GM12878 (cell line): ENCODE measurements around the gene NKX1-2. TPM values are rescaled to one million over a fixed set of nuclear protein-coding genes. Genes with fewer than 3 reads are reported as not detected.

Experiments
- ATAC-seq: fragments of 200-7000 bp; cut with Tn5 transposase; 3 replicates; pipeline ENCODE4 v1.9.1; 2020; ENCODE audit warnings: mild to moderate bottlenecking, moderate library complexity
- BruUV-seq: library from RNA; stranded (reverse); fragments of 400-500 nt; replicated peaks from 2 replicates; lab custom pipeline; 2021; lab: Mats Ljungman, UMichigan
- CTCF ChIA-PET: fragments of 300-600 bp; sonication (Branson Sonifier 250); formaldehyde crosslinking; extraction: SDS; loops from one replicate; lab custom pipeline; 2021; ENCODE audit warnings: inconsistent platforms; lab: Yijun Ruan, JAX
- POLR2A ChIA-PET: fragments of 350-600 bp; formaldehyde crosslinking; extraction: SDS; loops from one replicate; lab custom pipeline; 2021; ENCODE audit warnings: inconsistent platforms; lab: Charles Lee
- RAD21 ChIA-PET: fragments of 300-600 bp; sonication (Branson Sonifier 250); formaldehyde crosslinking; loops from one replicate; lab custom pipeline; 2023; ENCODE audit warnings: antibody characterized with exemption; ENCODE audit not compliant: unreplicated experiment; lab: Charles Lee
- SMC1A ChIA-PET: fragments of 300-600 bp; sonication (Branson Sonifier 250); formaldehyde crosslinking; loops from one replicate; lab custom pipeline; 2023; ENCODE audit not compliant: unreplicated experiment, uncharacterized antibody; lab: Charles Lee
- DNase-seq: peaks from one replicate; pipeline ENCODE4 v3.0.0-alpha.2; 2011; ENCODE audit warnings: low read depth, low spot score
- FAIRE-seq: peaks from 3 replicates; lab custom pipeline; 2011; peaks lifted over from hg19 to GRCh38; lab: Jason Lieb, UNC
- H2AFZ ChIP-seq: 2 replicates; pipeline ENCODE4 v1.6.0; 2011; ENCODE audit warnings: low read depth, low read length, control low read depth; ENCODE audit not compliant: control insufficient read depth
- H3K27ac ChIP-seq: 2 replicates; pipeline ENCODE4 v1.5.1; 2011; ENCODE audit warnings: control low read depth; ENCODE audit not compliant: control insufficient read depth, insufficient read depth
- H3K27me3 ChIP-seq, 2 experiments: replicated peaks in 1 of 2; 2 replicates each; pipeline versions ENCODE4 v1.6.0 to v1.6.1; 2011; ENCODE audit warnings: low read length in 1 of 2; ENCODE audit not compliant: control insufficient read depth in 2 of 2, insufficient read depth in 2 of 2
- H3K36me3 ChIP-seq, 2 experiments: 2 replicates each; pipeline ENCODE4 v1.5.1; 2011; ENCODE audit warnings: low read length in 1 of 2; ENCODE audit not compliant: control insufficient read depth in 2 of 2, insufficient read depth in 2 of 2
- H3K4me1 ChIP-seq: 2 replicates; pipeline ENCODE4 v1.6.1; 2011; ENCODE audit warnings: mild to moderate bottlenecking, low read length, moderate library complexity, mixed read lengths; ENCODE audit not compliant: control insufficient read depth, insufficient read depth
- H3K4me2 ChIP-seq: 2 replicates; pipeline ENCODE4 v1.6.0; 2011; ENCODE audit warnings: control low read depth; ENCODE audit not compliant: control insufficient read depth, insufficient read depth
- H3K4me3 ChIP-seq: fragments of 200-600 bp; sonication (generic); 2 replicates; pipeline ENCODE4 v1.5.1; 2016
- H3K79me2 ChIP-seq: 2 replicates; pipeline ENCODE4 v1.6.0; 2011; ENCODE audit warnings: low read length; ENCODE audit not compliant: control insufficient read depth, insufficient read depth
- H3K9ac ChIP-seq: 2 replicates; pipeline ENCODE4 v1.8.0; 2011; ENCODE audit warnings: low read length, control low read depth, mixed read lengths; ENCODE audit not compliant: control insufficient read depth, insufficient read depth
- H3K9me3 ChIP-seq: replicated peaks from 3 replicates; pipeline ENCODE4 v1.5.1; 2011; ENCODE audit warnings: mild to moderate bottlenecking, low read length; ENCODE audit not compliant: control insufficient read depth, insufficient read depth
- H4K20me1 ChIP-seq: 2 replicates; pipeline ENCODE4 v1.6.0; 2011; ENCODE audit not compliant: control insufficient read depth, insufficient read depth
- BHLHE40 ChIP-seq, 2 experiments: fragments of 450-650 bp in 1 of 2; IDR thresholded peaks; 2 replicates each; pipeline ENCODE4 v1.6.1; 2011 to 2017; ENCODE audit warnings: low read depth in 2 of 2, borderline replicate concordance in 1 of 2, improper control_type of control experiment in 1 of 2, low read length in 1 of 2, mild to moderate bottlenecking in 1 of 2
- CBFB ChIP-seq: IDR thresholded peaks from 2 replicates; pipeline ENCODE4 v1.6.1; 2016; ENCODE audit warnings: antibody characterized with exemption, low read depth
- EGR1 ChIP-seq, 2 experiments: IDR thresholded peaks; 1 replicate in 1 of 2; 2 replicates in 1 of 2; pipeline ENCODE4 v1.6.1; 2011 to 2012; ENCODE audit warnings: low read depth in 2 of 2, low read length in 2 of 2, borderline replicate concordance in 1 of 2, mild to moderate bottlenecking in 1 of 2, moderate library complexity in 1 of 2
- HDAC2 ChIP-seq: fragments of 200-600 bp; sonication (generic); IDR thresholded peaks from 2 replicates; pipeline ENCODE4 v1.6.1; 2017
- MXI1 ChIP-seq: fragments of 150-350 bp; IDR thresholded peaks from 2 replicates; pipeline ENCODE4 v1.6.1; 2011; ENCODE audit warnings: low read depth, mild to moderate bottlenecking, inconsistent platforms, low read length, improper control_type of control experiment
- NFIC ChIP-seq: IDR thresholded peaks from 2 replicates; pipeline ENCODE4 v1.6.1; 2012; ENCODE audit warnings: low read depth, mild to moderate bottlenecking, inconsistent platforms, low read length, moderate library complexity
- NRF1 ChIP-seq: conservative IDR thresholded peaks from 2 replicates; pipeline ENCODE4 v1.6.1; 2011; ENCODE audit warnings: mild to moderate bottlenecking, low read depth, low read length, improper control_type of control experiment
- PML ChIP-seq: IDR thresholded peaks from 2 replicates; pipeline ENCODE4 v1.6.1; 2012; ENCODE audit warnings: low read length, inconsistent platforms
- STAT1 ChIP-seq: fragments of 450-650 bp; conservative IDR thresholded peaks from 2 replicates; pipeline ENCODE4 v1.6.1; 2014; ENCODE audit warnings: antibody characterized with exemption, mild to moderate bottlenecking
- TCF12 ChIP-seq: IDR thresholded peaks from 2 replicates; pipeline ENCODE4 v1.6.1; 2011; ENCODE audit warnings: low read depth, mild to moderate bottlenecking, low read length
- WGBS: methylation state at CpG from one replicate; pipeline ENCODE4 v1.1.6; 2016; ENCODE audit warnings: low lambda C conversion rate; ENCODE audit not compliant: insufficient replicate concordance, insufficient coverage; ENCODE audit errors: missing lambda C conversion rate; 5-methylcytosine and 5-hydroxymethylcytosine counted together
- in situ Hi-C: fragments of 300-500 bp; cut with MboI; formaldehyde crosslinking; loops from 9 replicates; pipeline ENCODE4 v1.14.3; 2018; ENCODE audit warnings: mixed read lengths
- intact Hi-C: fragments of 100-400 bp; cut with micrococcal nuclease; formaldehyde crosslinking; loops from one replicate; pipeline ENCODE4 v1.14.2; 2022; ENCODE audit not compliant: unreplicated experiment
- polyA plus RNA-seq, 11 experiments: library from polyadenylated mRNA; depleted of rRNA in 4 of 11; unstranded in 6 of 11; stranded (reverse) in 5 of 11; fragments of >200 nt; fragmentation: Nextera tagmentation in 4 of 11; fragmentation: Illumina TruSeq in 1 of 11; extraction: Ambion mirVana in 4 of 11; extraction: Trizol in 1 of 11; gene quantifications; 1 replicate in 1 of 11; 2 replicates in 10 of 11; pipeline versions ENCODE4 v1.2.1 to v1.2.3, GENCODE V29; 2011 to 2016; ENCODE audit warnings: inconsistent platforms in 2 of 11, missing spikeins in 2 of 11, low read depth in 1 of 11
- total RNA-seq, 4 experiments: library from RNA; depleted of rRNA in 3 of 4; stranded (reverse); fragments of >200 nt in 3 of 4; fragmentation: Illumina TruSeq in 1 of 4; extraction: Trizol in 1 of 4; gene quantifications; 2 replicates each; pipeline versions ENCODE4 v1.2.1 to v1.2.3, GENCODE V29; 2013 to 2021
- TF ChIP-seq, protein P1 (sequence below): fragments of 450-650 bp; IDR thresholded peaks from 2 replicates; pipeline ENCODE4 v1.6.1; 2016; ENCODE audit warnings: mild to moderate bottlenecking, moderate library complexity, borderline replicate concordance

Gene NKX1-2
- total and polyA plus RNA-seq, 10 of the 15 experiments (the other 5 are each of a cell fraction or from before 2014, with no cell fraction given): not detected

DNA sequence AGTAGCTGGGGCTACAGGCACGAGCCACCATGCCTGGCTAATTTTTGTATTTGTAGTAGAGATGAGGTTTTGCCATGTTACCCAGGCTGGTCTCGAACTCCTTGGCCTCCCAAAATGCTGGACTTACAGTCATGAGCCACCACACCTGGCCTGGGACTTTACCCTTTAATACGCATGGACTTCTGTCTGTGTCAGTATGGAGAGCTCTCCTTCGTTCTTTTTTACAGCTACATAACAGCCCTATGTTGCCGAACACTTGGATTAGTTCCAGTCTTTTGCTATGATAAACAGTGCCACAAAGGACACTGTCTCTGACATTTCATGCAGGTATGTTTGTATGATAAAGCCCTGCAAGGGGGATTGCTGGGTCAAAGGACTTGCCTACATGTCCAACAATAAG is 20.3 kb downstream of the NKX1-2 start:
- BruUV-seq: no TSS peak
- DNase-seq (no peak), FAIRE-seq (no peak), ATAC-seq (no peak)
- Histone ChIP-seq H3K36me3 (no peaks in the 10 kb centered on the region), H3K9ac (no peak overlapping the region), H3K4me1 (no peaks in the 10 kb centered on the region), H2AFZ (no peak overlapping the region), H3K79me2 (no peaks in the 10 kb centered on the region), H3K4me3 (no peak overlapping the region), H3K4me2 (no peak overlapping the region), H3K9me3 (no peaks in the 10 kb centered on the region), H3K27ac (no peak overlapping the region), H3K27me3 (no peaks in the 10 kb centered on the region), H4K20me1 (no peaks in the 10 kb centered on the region)
- intact Hi-C loops (no loop called here), in situ Hi-C loops (no loop called here)
- WGBS: 28% methylated on average over 5 of the region's 5 CpGs
- ChIA-PET RAD21 (no interaction called here), POLR2A (no interaction called here), CTCF (no interaction called here), SMC1A (no interaction called here)
- TF ChIP-seq MXI1 (no peak), CBFB (no peak), TCF12 (no peak)

DNA sequence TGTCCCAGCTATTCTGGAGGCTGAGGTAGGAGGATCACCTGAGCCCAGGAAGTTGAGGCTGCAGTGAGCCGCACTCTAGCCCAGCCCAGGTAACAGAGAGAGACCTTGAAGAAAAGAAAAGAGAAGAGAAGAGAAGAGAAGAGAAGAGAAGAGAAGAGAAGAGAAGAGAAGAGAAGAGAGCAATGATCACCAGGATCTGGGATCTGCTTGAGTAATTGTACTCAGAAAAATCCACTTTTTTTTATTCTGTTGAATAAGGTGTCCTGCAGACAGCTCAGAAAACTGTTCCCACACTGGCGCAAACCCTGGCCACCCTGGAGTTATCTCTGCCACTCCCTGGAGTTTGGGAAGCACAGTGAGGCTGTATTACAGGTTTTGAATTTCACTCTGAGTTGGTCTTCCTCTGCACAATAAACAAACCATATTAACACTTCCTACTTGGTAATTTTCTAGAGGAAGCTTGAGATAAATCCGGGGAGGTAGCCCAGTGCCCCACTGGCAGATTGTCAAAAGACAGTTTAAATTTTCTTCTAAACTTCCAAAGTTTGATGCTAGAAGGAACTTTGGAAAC is 21.5 kb downstream of the NKX1-2 start:
- DNase-seq (no peak), ATAC-seq (no peak), FAIRE-seq (no peak)
- ChIA-PET CTCF (no interaction called here), POLR2A (no interaction called here), SMC1A (interaction anchor here (1.2 kb wide), 1 partner anchor 32 kb away, joined by 3 read pairs; no protein-coding TSS in a partner anchor), RAD21 (no interaction called here)
- no peak overlapping the region for H3K9ac ChIP-seq
- H3K9me3 ChIP-seq: no peaks in the 10 kb centered on the region
- H3K27me3 ChIP-seq: no peaks in the 10 kb centered on the region
- no peaks in the 10 kb centered on the region for H3K36me3 ChIP-seq
- BruUV-seq: no TSS peak
- no peak overlapping the region for H3K4me3 ChIP-seq
- no peak overlapping the region for H3K27ac ChIP-seq
- no peak overlapping the region for H3K4me2 ChIP-seq
- no peaks in the 10 kb centered on the region for H3K4me1 ChIP-seq
- intact Hi-C loops: no loop called here
- WGBS: 36% methylated on average over 3 of the region's 3 CpGs
- H2AFZ ChIP-seq: no peak overlapping the region
- in situ Hi-C loops: no loop called here
- H4K20me1 ChIP-seq: no peaks in the 10 kb centered on the region
- H3K79me2 ChIP-seq: no peaks in the 10 kb centered on the region
- TF ChIP-seq STAT1 (no peak), EGR1 (IDR thresholded peaks at IDR 0.05; ENCODE audit: borderline replicate concordance in 1 of 2, low read depth in 2 of 2, low read length in 2 of 2) (no peak), PML (no peak), NRF1 (no peak), NFIC (no peak), HDAC2 (no peak), BHLHE40 (IDR thresholded peaks at IDR 0.05; ENCODE audit: borderline replicate concordance in 1 of 2, low read depth in 2 of 2, low read length in 1 of 2) (no peak)
- TF ChIP-seq, protein P1, sequence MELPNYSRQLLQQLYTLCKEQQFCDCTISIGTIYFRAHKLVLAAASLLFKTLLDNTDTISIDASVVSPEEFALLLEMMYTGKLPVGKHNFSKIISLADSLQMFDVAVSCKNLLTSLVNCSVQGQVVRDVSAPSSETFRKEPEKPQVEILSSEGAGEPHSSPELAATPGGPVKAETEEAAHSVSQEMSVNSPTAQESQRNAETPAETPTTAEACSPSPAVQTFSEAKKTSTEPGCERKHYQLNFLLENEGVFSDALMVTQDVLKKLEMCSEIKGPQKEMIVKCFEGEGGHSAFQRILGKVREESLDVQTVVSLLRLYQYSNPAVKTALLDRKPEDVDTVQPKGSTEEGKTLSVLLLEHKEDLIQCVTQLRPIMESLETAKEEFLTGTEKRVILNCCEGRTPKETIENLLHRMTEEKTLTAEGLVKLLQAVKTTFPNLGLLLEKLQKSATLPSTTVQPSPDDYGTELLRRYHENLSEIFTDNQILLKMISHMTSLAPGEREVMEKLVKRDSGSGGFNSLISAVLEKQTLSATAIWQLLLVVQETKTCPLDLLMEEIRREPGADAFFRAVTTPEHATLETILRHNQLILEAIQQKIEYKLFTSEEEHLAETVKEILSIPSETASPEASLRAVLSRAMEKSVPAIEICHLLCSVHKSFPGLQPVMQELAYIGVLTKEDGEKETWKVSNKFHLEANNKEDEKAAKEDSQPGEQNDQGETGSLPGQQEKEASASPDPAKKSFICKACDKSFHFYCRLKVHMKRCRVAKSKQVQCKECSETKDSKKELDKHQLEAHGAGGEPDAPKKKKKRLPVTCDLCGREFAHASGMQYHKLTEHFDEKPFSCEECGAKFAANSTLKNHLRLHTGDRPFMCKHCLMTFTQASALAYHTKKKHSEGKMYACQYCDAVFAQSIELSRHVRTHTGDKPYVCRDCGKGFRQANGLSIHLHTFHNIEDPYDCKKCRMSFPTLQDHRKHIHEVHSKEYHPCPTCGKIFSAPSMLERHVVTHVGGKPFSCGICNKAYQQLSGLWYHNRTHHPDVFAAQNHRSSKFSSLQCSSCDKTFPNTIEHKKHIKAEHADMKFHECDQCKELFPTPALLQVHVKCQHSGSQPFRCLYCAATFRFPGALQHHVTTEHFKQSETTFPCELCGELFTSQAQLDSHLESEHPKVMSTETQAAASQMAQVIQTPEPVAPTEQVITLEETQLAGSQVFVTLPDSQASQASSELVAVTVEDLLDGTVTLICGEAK: no peak
